ENCODE results near the gene SRXN1.

Gene SRXN1

DNA sequence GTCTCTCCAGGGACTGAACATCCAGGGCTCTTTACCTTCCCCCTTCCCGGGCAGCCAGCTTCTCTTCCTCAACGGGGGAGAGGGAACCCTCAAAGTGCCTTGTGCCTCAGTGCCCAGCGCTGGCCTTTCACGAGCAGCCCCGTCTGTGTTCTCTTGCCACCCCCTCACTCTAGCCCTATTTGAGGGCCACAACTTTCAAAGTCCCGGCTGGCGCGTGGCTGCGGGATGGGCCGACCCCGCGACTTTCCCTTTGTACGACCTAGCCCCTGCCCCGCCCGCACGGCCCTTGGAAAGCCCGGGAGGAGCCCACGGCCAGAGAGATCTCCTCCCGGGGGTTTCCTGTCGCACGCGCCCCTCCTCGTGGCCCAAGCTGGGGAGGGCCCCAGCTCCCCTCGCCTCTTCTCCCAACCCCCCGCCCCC is 22.0 kb upstream of the SRXN1 start:
- Histone ChIP-seq H3K4me1 (peaks cover 0 to 20% (median 16%) of the 10 kb centered on the region in 4 donors), H3K27ac (no peak overlapping the region), H3K36me3 (no peaks in the 10 kb centered on the region), H3K27me3 (peaks cover 0 to 81% of the 10 kb centered on the region in 2 donors), H3K9me3 (no peaks in the 10 kb centered on the region), H3K4me3 (no peak overlapping the region)
- DNase-seq: no peak
- intact Hi-C loops (cut with DNase I; ENCODE audit: low total_unique reads): no loop called here
- TF ChIP-seq CTCF (IDR thresholded peaks at IDR 0.05): no peak

GRCh38 chr20:673603-674001 is 20.6 kb upstream of the SRXN1 start:
- no peak overlapping the region for H3K4me3 ChIP-seq
- H3K27ac ChIP-seq: no peak overlapping the region
- no peaks in the 10 kb centered on the region for H3K9me3 ChIP-seq
- H3K36me3 ChIP-seq: no peaks in the 10 kb centered on the region
- no peak for DNase-seq
- intact Hi-C loops (cut with DNase I; ENCODE audit: low total_unique reads): no loop called here
- peaks cover 0 to 83% of the 10 kb centered on the region in 2 donors for H3K27me3 ChIP-seq
- TF ChIP-seq CTCF (IDR thresholded peaks at IDR 0.05): no peak
- peaks cover 0 to 20% (median 16%) of the 10 kb centered on the region in 4 donors for H3K4me1 ChIP-seq

GRCh38 chr20:672963-673602 is 20.1 kb upstream of the SRXN1 start:
- Histone ChIP-seq H3K36me3 (no peaks in the 10 kb centered on the region), H3K27ac (no peak overlapping the region), H3K4me3 (no peak overlapping the region), H3K27me3 (peaks cover 0 to 82% of the 10 kb centered on the region in 2 donors), H3K9me3 (no peaks in the 10 kb centered on the region), H3K4me1 (peaks cover 0 to 20% (median 16%) of the 10 kb centered on the region in 4 donors)
- intact Hi-C loops (cut with DNase I; ENCODE audit: low total_unique reads): no loop called here
- TF ChIP-seq CTCF (IDR thresholded peaks at IDR 0.05): no peak
- DNase-seq: no peak

DNA sequence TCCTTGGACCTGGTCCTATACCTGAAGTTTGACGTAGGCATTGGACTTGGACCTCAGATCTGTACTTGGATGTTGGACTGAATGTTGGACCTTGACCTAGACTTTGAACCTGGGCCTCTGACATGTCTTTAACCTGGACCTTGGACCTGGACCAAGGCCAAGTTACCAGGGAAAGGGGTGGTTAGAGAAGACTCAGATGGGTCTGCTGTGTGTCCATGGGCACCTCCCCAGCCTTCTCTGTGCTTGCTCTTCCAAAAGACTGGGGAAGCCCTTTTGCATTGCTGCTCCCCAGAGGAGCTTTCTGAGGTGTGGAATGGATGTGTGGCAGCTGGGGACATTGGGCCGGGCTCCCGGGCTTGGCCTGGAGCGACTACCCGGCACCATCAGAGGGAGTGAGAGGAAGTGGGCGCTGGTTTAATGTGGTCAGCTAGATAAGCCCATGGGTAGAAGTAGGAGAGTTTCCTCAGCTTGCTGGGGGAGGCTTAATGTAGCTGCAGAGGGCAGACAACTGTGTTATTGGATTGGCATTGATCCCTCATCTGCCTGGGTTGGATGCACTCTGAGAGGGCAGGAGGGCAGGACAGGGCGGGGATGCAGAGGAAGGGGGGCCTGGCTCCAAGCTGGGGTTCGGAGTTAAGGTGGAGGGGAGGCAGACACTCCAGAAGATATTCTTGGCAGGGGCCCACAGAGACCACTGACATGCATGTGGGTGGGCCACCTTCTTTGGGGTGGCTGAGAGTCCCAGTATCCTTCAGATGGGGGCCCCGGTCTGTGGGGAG is 18.4 kb upstream of the SRXN1 start:
- no peak overlapping the region for H3K27ac ChIP-seq
- H3K27me3 ChIP-seq: peaks cover 0 to 88% of the 10 kb centered on the region in 2 donors
- DNase-seq: no peak
- peaks cover 0 to 15% (median 14%) of the 10 kb centered on the region in 4 donors for H3K4me1 ChIP-seq
- intact Hi-C loops (cut with DNase I; ENCODE audit: low total_unique reads): no loop called here
- TF ChIP-seq CTCF (IDR thresholded peaks at IDR 0.05): no peak
- H3K36me3 ChIP-seq: no peaks in the 10 kb centered on the region
- no peaks in the 10 kb centered on the region for H3K9me3 ChIP-seq
- no peak overlapping the region for H3K4me3 ChIP-seq

- intact Hi-C loops (cut with DNase I; ENCODE audit: low total_unique reads): no loop called here
Measured at GRCh38 chr20:669573-669972, 16.6 kb upstream of the SRXN1 start.

More at GRCh38 chr20:669573-669972, 16.6 kb upstream of the SRXN1 start:
- Histone ChIP-seq H3K36me3 (no peaks in the 10 kb centered on the region), H3K4me1 (no peaks in the 10 kb centered on the region), H3K4me3 (no peak overlapping the region), H3K27ac (no peak overlapping the region), H3K27me3 (peaks cover 0 to 99% of the 10 kb centered on the region in 2 donors), H3K9me3 (no peaks in the 10 kb centered on the region)
- TF ChIP-seq CTCF (IDR thresholded peaks at IDR 0.05): no peak
- DNase-seq: no peak

All from tibial artery (tissue), 4 donors.